DND-41 (cell line): ENCODE data around the gene MAPKAPK3.

Experiments used
- CTCF ChIP-seq: IDR thresholded peaks from 2 replicates; pipeline ENCODE4 v1.5.1; 2012; ENCODE audit warnings: borderline replicate concordance, low read length, moderate library complexity, mild to moderate bottlenecking; ENCODE audit not compliant: poor library complexity, severe bottlenecking; ENCODE audit errors: extremely low read depth
- EZH2 ChIP-seq: IDR thresholded peaks from 3 replicates; pipeline ENCODE4 v1.6.1; 2012; ENCODE audit warnings: borderline replicate concordance, low read depth, mild to moderate bottlenecking, moderate library complexity, low read length, inconsistent platforms; ENCODE audit not compliant: severe bottlenecking

DNA sequence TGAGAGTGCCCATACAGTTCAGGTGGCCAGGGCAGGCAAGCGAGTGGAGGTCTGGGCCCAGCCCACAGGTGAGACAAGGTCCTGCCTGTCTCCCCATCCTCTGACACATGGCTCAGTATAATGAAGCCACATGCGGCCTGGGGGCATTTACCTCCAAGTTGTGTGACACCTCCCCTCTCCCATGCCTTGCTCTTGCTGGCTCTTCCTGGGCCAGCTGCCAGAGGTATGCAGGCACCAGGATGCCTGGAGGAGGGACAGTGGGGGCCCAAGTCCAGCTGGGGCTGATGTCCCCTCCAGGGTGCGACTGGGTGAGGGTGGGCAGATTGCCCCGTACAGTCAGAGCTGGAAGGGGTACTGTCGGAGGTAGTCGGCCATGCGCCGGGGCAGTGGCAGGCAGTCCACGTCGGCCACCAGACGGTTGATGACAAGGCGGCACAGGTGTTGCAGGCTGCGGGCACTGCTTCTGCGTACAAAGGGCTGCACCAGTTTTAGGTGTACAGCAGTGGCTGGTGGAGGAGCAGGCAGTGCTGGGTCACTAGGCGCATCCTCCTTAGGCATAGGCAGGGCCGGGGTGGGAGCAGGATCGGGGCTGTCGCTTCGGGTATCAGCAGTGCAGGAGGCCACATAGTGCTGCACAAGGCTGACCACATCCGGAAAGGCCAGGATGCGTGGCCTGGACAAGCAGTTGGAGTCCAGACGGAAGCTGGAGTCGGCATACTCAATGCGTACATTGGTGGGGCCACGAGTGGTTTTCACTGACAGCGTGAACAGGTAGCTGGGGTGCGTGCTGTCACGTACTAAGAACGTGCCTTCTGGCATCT lies 9.5 kb upstream of the MAPKAPK3 start:
- TF ChIP-seq CTCF, result no peak
- no peak for TF ChIP-seq EZH2
